Brain pericyte (primary cell): ENCODE data around the gene PTGES.

Experiments
- DNase-seq: peaks from one replicate; pipeline ENCODE4 v3.0.0-alpha.2; 2012; ENCODE audit warnings: low read depth, low spot score

Gene PTGES

GRCh38 chr9:129746092-129746777 lies 6.6 kb downstream of the PTGES start:
- no peak for DNase-seq

- no peak for DNase-seq
These were observed 7.6 kb downstream of the PTGES start for GRCh38 chr9:129745200-129745599.

- no peak for DNase-seq
These were observed 12.0 kb downstream of the PTGES start for GRCh38 chr9:129740666-129741464.

GRCh38 chr9:129740174-129740573 lies 12.7 kb downstream of the PTGES start:
- DNase-seq = no peak

GRCh38 chr9:129739432-129739831 lies 13.4 kb downstream of the PTGES start:
- DNase-seq = no peak

- no peak for DNase-seq
These were observed 15.2 kb downstream of the PTGES start for GRCh38 chr9:129737479-129738274.

- no peak for DNase-seq
These were observed 16.5 kb downstream of the PTGES start for GRCh38 chr9:129736334-129736733.

- no peak for DNase-seq
These were observed 17.3 kb downstream of the PTGES start for GRCh38 chr9:129735546-129735945.

- DNase-seq = no peak
These were observed 19.2 kb downstream of the PTGES start for GRCh38 chr9:129733632-129733953.

GRCh38 chr9:129732946-129733631 lies 19.8 kb downstream of the PTGES start:
- no peak for DNase-seq

- DNase-seq = no peak
These were observed 20.7 kb downstream of the PTGES start for GRCh38 chr9:129732100-129732499.

GRCh38 chr9:129731477-129732085 lies 21.3 kb downstream of the PTGES start:
- no peak for DNase-seq

- no peak for DNase-seq
These were observed 24.1 kb downstream of the PTGES start for GRCh38 chr9:129728744-129729143.

- DNase-seq = peak; percentile 29
These were observed 26.3 kb downstream of the PTGES start for GRCh38 chr9:129726322-129727160.

- DNase-seq = no peak
These were observed 27.0 kb downstream of the PTGES start for GRCh38 chr9:129725795-129726251.

- DNase-seq = no peak
These were observed 28.2 kb downstream of the PTGES start for GRCh38 chr9:129724456-129725190.

- DNase-seq = no peak
These were observed 29.9 kb downstream of the PTGES start for GRCh38 chr9:129722913-129723312.

- no peak for DNase-seq
These were observed 31.8 kb downstream of the PTGES start for GRCh38 chr9:129720865-129721545.
